Prostate gland (tissue), 2 donors: Measurements from ENCODE around the gene AOPEP.

Experiments used
- CTCF ChIP-seq, 4 experiments: fragments of 200-600 bp in 2 of 4; fragments of 450-650 bp in 2 of 4; sonication (generic) in 2 of 4; IDR thresholded peaks; 1 replicate in 3 of 4; 2 replicates in 1 of 4; pipeline ENCODE4 v1.5.1; 2016 to 2019; ENCODE audit warnings: antibody characterized with exemption in 4 of 4, mild to moderate bottlenecking in 2 of 4, moderate library complexity in 2 of 4
- POLR2AphosphoS5 ChIP-seq: sonication (generic); formaldehyde crosslinking; IDR thresholded peaks from one replicate; pipeline ENCODE4 v1.6.1; 2017; ENCODE audit warnings: antibody characterized with exemption

GRCh38 chr9:94896512-94896911, 170.0 kb downstream of the AOPEP start:
- TF ChIP-seq CTCF (IDR thresholded peaks at IDR 0.05), result no peak
- no peak for TF ChIP-seq POLR2AphosphoS5
